ENCODE data around the gene TSPAN11.
"Not testable (repeated sequence)": the region's sequence is repeated elsewhere in the genome, so short reads cannot be mapped to it uniquely, and the experiment has no call there.

Gene TSPAN11

GRCh38 chr12:30926243-30927221 is at the start of gene TSPAN11:
TSPAN11 (plus strand) TSS chr12:30926748; CDS start chr12:30953992, 27,244 bp downstream.
- no peak for DNase-seq (ENCODE audit: low read depth)

- DNase-seq (ENCODE audit: low read depth) = no peak
Measured at GRCh38 chr12:30877105-30877875, 49.3 kb upstream of the TSPAN11 start.

- no peak for DNase-seq (ENCODE audit: low read depth)
Measured at GRCh38 chr12:30878024-30878423, 48.5 kb upstream of the TSPAN11 start.

- DNase-seq (ENCODE audit: low read depth) = no peak
Measured at GRCh38 chr12:30880061-30880460, 46.5 kb upstream of the TSPAN11 start.

- DNase-seq (ENCODE audit: low read depth) = no peak
Measured at GRCh38 chr12:30880813-30881212, 45.7 kb upstream of the TSPAN11 start.

GRCh38 chr12:30882706-30883105 is 43.8 kb upstream of the TSPAN11 start:
- DNase-seq (ENCODE audit: low read depth) = no peak

GRCh38 chr12:30884799-30885198 is 41.7 kb upstream of the TSPAN11 start:
- DNase-seq (ENCODE audit: low read depth) = no peak

GRCh38 chr12:30885321-30885720 is 41.2 kb upstream of the TSPAN11 start:
- DNase-seq (ENCODE audit: low read depth) = no peak

GRCh38 chr12:30887226-30887625 is 39.3 kb upstream of the TSPAN11 start:
- DNase-seq (ENCODE audit: low read depth) = no peak

- no peak for DNase-seq (ENCODE audit: low read depth)
Measured at GRCh38 chr12:30888241-30888640, 38.3 kb upstream of the TSPAN11 start.

- not testable (repeated sequence) for DNase-seq (ENCODE audit: low read depth)
Measured at GRCh38 chr12:30894531-30894930, 32.0 kb upstream of the TSPAN11 start.

GRCh38 chr12:30896461-30896860 is 30.1 kb upstream of the TSPAN11 start:
- no peak for DNase-seq (ENCODE audit: low read depth)

GRCh38 chr12:30898846-30899245 is 27.7 kb upstream of the TSPAN11 start:
- DNase-seq (ENCODE audit: low read depth) = no peak

- DNase-seq (ENCODE audit: low read depth) = no peak
Measured at GRCh38 chr12:30900351-30900750, 26.2 kb upstream of the TSPAN11 start.

- no peak for DNase-seq (ENCODE audit: low read depth)
Measured at GRCh38 chr12:30902001-30902400, 24.5 kb upstream of the TSPAN11 start.

- DNase-seq (ENCODE audit: low read depth) = no peak
Measured at GRCh38 chr12:30902596-30902995, 24.0 kb upstream of the TSPAN11 start.

- no peak for DNase-seq (ENCODE audit: low read depth)
Measured at GRCh38 chr12:30905463-30906009, 21.0 kb upstream of the TSPAN11 start.

- DNase-seq (ENCODE audit: low read depth) = no peak
Measured at GRCh38 chr12:30908076-30908721, 18.3 kb upstream of the TSPAN11 start.

- DNase-seq (ENCODE audit: low read depth) = peak; percentile 11
Measured at GRCh38 chr12:30908722-30909348, 17.7 kb upstream of the TSPAN11 start.

GRCh38 chr12:30909349-30910037 is 17.1 kb upstream of the TSPAN11 start:
- DNase-seq (ENCODE audit: low read depth) = no peak

- DNase-seq (ENCODE audit: low read depth) = no peak
Measured at GRCh38 chr12:30910038-30910350, 16.6 kb upstream of the TSPAN11 start.

All from HS-27A (cell line).